GM12801 (cell line): ENCODE results near the gene ZNF511.

Source experiments
- TF ChIP-seq, protein P1 (sequence below): IDR thresholded peaks from one replicate; pipeline ENCODE4 v1.5.1; 2011; ENCODE audit warnings: control low read depth; ENCODE audit not compliant: insufficient read length; ENCODE audit errors: extremely low read depth

ZNF511 gene

GRCh38 chr10:133324198-133324792, 15.6 kb downstream of the ZNF511 start:
- TF ChIP-seq, protein P1, sequence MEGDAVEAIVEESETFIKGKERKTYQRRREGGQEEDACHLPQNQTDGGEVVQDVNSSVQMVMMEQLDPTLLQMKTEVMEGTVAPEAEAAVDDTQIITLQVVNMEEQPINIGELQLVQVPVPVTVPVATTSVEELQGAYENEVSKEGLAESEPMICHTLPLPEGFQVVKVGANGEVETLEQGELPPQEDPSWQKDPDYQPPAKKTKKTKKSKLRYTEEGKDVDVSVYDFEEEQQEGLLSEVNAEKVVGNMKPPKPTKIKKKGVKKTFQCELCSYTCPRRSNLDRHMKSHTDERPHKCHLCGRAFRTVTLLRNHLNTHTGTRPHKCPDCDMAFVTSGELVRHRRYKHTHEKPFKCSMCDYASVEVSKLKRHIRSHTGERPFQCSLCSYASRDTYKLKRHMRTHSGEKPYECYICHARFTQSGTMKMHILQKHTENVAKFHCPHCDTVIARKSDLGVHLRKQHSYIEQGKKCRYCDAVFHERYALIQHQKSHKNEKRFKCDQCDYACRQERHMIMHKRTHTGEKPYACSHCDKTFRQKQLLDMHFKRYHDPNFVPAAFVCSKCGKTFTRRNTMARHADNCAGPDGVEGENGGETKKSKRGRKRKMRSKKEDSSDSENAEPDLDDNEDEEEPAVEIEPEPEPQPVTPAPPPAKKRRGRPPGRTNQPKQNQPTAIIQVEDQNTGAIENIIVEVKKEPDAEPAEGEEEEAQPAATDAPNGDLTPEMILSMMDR = no peak

GRCh38 chr10:133324857-133325260, 16.1 kb downstream of the ZNF511 start:
- TF ChIP-seq, protein P1 = no peak

- TF ChIP-seq, protein P1 = no peak
These were observed 16.9 kb downstream of the ZNF511 start for GRCh38 chr10:133325440-133326222.

DNA sequence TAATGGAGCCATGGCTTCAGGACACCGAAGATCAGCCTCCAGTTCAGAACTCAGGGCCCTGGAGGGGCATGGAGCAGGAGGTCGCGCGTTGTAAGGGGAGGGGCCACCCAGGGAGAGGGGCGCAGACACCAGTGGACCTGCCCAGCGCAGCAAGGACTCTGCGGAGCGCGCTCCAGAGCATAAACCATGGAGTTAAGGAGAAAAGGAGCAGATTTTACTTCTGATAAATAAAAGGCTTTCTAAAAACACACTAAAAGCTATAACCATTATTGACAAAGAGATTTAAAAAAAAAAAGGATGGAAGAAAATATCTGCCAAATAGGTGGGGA, 17.5 kb downstream of the ZNF511 start:
- TF ChIP-seq, protein P1 = no peak

- TF ChIP-seq, protein P1 = no peak
These were observed 18.3 kb downstream of the ZNF511 start for GRCh38 chr10:133326745-133327650.

GRCh38 chr10:133327651-133328357, 19.1 kb downstream of the ZNF511 start:
- TF ChIP-seq, protein P1 = no peak
